Activated T-helper 1 cell treated with anti-CD3 and anti-CD28 coated beads, Interleukin-12 subunit alpha, Interleukin-12 subunit beta, Interleukin-2, Interleukin-4 antibody, amounts not matched to agents 30 ng/mL and 10 ng/mL and 1 ng/mL, durations not matched to agents 14 hours and 24 hours and 36 hours (primary cell): ENCODE data around the gene ACAA2. TPM values are rescaled to one million over a fixed set of nuclear protein-coding genes. Genes with fewer than 3 reads are reported as not detected.

Experiments used
- DNase-seq: peaks from one replicate; pipeline ENCODE4 v3.0.0; 2021; ENCODE audit warnings: low spot score
- H3K27ac Mint-ChIP-seq: one replicate; pipeline ENCODE4 v1.8.0; 2021; ENCODE audit warnings: mild to moderate bottlenecking, mixed read lengths
- H3K27me3 Mint-ChIP-seq: one replicate; pipeline ENCODE4 v1.8.0; 2022; ENCODE audit warnings: mild to moderate bottlenecking, moderate library complexity, mixed read lengths; ENCODE audit not compliant: insufficient read depth
- H3K36me3 Mint-ChIP-seq: one replicate; pipeline ENCODE4 v1.8.0; 2021; ENCODE audit warnings: low read depth, mixed read lengths
- H3K4me1 Mint-ChIP-seq: one replicate; pipeline ENCODE4 v1.8.0; 2021; ENCODE audit warnings: low read depth, mixed read lengths
- H3K4me3 Mint-ChIP-seq: one replicate; pipeline ENCODE4 v1.8.0; 2021; ENCODE audit warnings: mild to moderate bottlenecking, moderate library complexity, mixed read lengths
- H3K9me3 Mint-ChIP-seq: one replicate; pipeline ENCODE4 v1.8.0; 2021; ENCODE audit warnings: mixed read lengths
- intact Hi-C: fragments of 100-400 bp; cut with micrococcal nuclease; formaldehyde crosslinking; loops from one replicate; pipeline ENCODE4 v1.15.1; 2024
- total RNA-seq: library from RNA; stranded (reverse); gene quantifications from 2 replicates; pipeline ENCODE4 v1.2.3, GENCODE V29; 2022

The ACAA2 gene
- total RNA-seq, 1 donor from 2014 or later: 74.3 TPM

DNA sequence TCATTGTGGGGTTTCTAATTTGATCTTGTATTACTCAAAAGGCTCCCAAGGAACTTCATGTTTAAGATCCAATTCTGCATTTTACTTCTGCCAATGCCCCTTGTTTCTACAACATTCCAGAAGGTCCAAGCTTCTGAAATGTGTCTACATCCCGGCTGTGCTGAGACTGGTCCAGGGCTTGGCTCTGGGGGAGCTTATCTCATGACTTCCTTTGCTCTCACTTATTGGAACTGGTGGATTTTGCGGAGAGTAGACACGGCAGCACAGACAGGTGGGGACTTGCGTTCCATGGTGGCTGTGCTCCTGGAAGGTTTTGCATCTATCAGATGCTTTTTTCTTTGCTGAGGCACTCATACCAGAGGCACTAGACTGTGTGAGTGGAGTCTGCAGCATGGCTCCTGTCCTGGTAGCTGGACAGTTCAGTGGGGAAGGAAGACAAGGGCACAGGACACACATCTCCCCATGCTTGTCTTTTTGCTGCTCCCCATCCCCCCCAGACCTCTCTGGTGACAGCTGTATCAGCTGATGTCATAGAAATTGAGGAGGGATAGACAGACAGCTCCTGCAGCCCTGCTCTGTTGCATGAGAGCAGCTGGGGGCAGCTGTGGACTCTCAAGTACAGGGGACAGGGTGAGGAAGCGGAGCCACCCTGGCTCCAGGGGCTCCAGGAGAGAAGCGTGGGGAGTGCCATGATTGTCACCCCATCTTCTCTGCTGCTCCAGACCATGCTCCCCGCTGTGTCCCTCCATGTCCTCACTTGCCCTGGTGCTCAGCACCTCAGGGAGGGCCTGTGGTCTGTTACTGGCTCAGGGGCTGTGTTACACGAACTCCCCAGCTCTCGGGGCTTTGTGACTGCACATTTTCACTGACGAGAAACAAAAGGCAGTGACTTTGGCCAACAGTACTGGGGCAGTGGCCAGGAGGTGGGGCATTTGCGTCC is 46.0 kb downstream of the ACAA2 start:
- H3K36me3 Mint-ChIP-seq: no peaks in the 10 kb centered on the region
- peaks cover 1% of the 10 kb centered on the region for H3K27me3 Mint-ChIP-seq
- no peaks in the 10 kb centered on the region for H3K9me3 Mint-ChIP-seq
- H3K4me3 Mint-ChIP-seq: no peak overlapping the region
- no peak for DNase-seq
- intact Hi-C loops: no loop called here
- no peaks in the 10 kb centered on the region for H3K4me1 Mint-ChIP-seq
- no peak overlapping the region for H3K27ac Mint-ChIP-seq

DNA sequence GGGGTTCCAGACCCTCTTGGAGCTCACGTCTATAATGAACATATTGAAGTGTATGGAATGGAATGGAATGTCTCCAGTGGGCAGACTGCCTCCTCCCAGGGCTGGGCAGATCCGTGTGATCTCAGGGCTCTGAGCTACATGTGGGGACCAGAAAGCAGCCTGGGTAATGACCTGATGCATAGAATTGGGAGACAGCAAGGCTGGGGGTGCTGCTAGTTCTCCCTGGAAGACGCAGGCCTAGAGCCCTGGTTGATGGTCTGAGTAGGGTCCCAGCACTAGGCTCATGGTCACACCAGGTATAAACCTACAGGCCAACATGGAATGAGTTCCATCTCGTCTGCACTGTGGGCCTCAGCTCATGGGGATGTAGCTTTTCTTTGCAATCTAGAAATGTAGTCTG is 46.7 kb downstream of the ACAA2 start:
- DNase-seq: no peak
- H3K4me1 Mint-ChIP-seq: no peaks in the 10 kb centered on the region
- peaks cover 1% of the 10 kb centered on the region for H3K27me3 Mint-ChIP-seq
- H3K4me3 Mint-ChIP-seq: no peak overlapping the region
- H3K9me3 Mint-ChIP-seq: no peaks in the 10 kb centered on the region
- intact Hi-C loops: no loop called here
- H3K27ac Mint-ChIP-seq: no peak overlapping the region
- H3K36me3 Mint-ChIP-seq: no peaks in the 10 kb centered on the region

DNA sequence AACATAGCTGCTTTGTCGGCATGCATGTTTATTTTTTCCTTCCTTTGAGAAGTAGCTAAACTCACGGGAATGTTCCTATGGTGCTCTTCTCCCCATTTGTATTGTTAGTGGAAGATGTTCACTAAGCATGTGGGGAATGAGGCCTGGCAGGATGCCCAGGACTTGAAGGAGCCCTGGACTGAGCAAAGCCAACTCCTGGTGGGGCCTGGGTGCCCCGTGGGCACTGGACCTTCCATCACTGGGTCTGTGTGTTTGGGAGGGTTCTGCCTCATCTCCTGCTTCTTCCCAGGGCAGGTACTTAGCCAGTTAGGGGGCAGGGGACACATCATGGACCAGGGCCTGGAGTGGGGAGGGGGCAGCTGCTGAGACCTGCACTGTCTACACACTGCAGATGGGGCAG is 49.3 kb downstream of the ACAA2 start:
- Mint-ChIP-seq H3K27ac (no peak overlapping the region), H3K27me3 (no peaks in the 10 kb centered on the region)

DNA sequence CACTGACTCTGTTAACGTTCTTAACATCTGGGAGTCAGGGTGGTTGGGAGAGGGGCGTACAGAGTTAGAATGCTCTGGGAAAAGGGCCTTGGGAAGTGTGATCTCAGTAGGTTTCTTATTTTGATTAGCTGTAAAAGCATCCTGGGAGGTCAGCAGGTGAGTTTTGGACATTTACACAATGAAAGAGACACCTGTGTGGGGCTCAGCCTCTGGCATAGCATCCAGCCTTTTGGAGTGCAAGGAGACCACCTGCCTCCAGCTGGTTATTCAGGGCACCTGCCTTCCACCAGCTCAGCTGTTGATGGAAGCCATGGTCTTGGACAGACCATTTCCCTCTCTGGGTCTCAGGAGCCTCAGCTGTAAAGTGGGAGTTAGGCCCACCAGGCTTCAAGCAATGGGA is 49.7 kb downstream of the ACAA2 start:
- Mint-ChIP-seq H3K9me3 (no peaks in the 10 kb centered on the region), H3K36me3 (no peaks in the 10 kb centered on the region), H3K4me3 (no peak overlapping the region), H3K4me1 (no peaks in the 10 kb centered on the region), H3K27ac (no peak overlapping the region), H3K27me3 (no peaks in the 10 kb centered on the region)
- no peak for DNase-seq
- intact Hi-C loops: no loop called here

More for the DNA sequence above, 49.3 kb downstream of the ACAA2 start:
- no peaks in the 10 kb centered on the region for H3K9me3 Mint-ChIP-seq
- no peak overlapping the region for H3K4me3 Mint-ChIP-seq
- no peak for DNase-seq
- no peaks in the 10 kb centered on the region for H3K4me1 Mint-ChIP-seq
- intact Hi-C loops: no loop called here
- no peaks in the 10 kb centered on the region for H3K36me3 Mint-ChIP-seq

DNA sequence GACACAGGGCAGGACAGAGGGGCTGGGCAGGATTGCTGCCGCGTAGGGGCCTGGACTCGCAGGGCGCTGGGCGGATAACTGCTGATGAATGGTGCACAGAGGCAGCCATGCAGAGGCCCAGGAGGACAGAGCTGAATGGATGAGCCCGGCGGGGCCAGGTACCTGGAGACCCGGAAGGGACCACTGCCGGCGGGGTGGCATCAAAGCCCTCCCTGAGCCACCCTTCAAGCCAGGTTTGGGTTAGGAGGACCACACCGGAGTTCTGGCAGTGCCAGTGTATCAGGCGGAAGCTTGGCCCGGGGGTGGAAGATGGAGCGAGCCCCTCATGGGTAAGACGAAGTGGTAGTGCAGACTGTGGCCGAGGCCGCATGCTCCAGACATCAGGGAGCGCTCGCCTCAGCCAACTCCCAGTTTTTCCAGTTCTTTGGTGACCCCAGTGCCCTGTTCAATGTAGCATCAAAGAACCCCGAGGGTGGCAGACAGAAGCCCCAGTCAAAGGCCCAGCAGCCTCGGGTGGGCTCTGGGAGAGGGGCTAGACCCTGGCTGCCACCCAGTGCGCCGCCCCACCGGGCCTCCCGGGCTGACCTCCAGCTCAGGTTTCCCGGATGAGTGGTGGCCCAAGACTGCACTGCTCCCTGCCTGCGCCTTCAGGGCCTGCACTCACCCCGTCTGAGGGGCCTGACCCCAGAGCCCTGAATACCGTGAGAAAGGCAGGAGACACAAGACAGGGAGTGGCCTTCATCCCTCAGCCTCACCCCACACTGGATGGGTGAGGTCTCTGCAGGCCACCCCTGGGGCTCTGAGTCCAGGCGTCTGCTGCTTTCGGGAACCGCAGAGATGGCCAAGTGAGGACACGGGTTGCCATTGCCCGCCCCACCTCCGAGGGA is 50.9 kb downstream of the ACAA2 start:
- Mint-ChIP-seq H3K36me3 (no peaks in the 10 kb centered on the region), H3K4me1 (no peaks in the 10 kb centered on the region), H3K27me3 (peaks cover 2% of the 10 kb centered on the region), H3K9me3 (no peaks in the 10 kb centered on the region), H3K4me3 (no peak overlapping the region), H3K27ac (no peak overlapping the region)
- intact Hi-C loops: no loop called here
- DNase-seq: no peak

DNA sequence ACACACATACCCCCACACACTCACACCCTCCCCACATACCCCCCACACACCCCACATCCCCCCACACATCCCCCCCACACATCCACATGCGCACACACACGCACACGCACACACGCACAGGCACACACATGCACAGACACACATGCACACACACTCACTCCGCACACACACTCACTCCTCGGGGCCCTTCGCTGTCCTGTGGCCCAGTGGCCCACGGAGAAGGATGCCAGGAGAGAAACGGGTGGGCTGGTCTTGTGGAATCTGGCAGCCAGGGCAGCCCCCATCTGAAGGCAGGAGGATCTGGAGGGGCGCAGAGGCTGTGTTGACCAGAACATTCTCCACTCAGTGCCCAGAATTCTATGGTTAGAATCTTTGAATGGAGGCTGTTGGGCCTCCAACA is 51.6 kb downstream of the ACAA2 start:
- no peak overlapping the region for H3K27ac Mint-ChIP-seq
- no peak for DNase-seq
- no peak overlapping the region for H3K4me3 Mint-ChIP-seq
- no peaks in the 10 kb centered on the region for H3K4me1 Mint-ChIP-seq
- H3K9me3 Mint-ChIP-seq: no peaks in the 10 kb centered on the region
- peaks cover 3% of the 10 kb centered on the region for H3K27me3 Mint-ChIP-seq
- H3K36me3 Mint-ChIP-seq: no peaks in the 10 kb centered on the region
- intact Hi-C loops: no loop called here

DNA sequence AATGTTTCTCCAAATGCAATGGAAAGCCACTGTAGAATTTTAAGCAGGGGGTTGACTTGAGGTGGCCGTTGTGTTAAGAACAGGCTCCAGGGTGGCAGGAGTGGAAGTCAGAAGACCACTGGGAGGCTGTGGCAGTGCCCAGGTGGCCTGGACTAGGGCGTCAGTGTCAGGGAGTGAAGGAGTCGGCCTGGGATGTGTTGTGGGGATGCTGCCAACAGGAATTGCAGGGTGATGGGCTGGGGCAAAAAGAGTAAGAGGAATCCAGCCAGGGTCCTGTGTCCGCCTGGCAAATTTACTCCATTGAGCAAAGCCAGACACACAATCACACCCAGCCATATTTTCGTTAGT is 55.1 kb downstream of the ACAA2 start:
- intact Hi-C loops: no loop called here
- peaks cover 14% of the 10 kb centered on the region for H3K27me3 Mint-ChIP-seq
- no peak overlapping the region for H3K27ac Mint-ChIP-seq
- no peaks in the 10 kb centered on the region for H3K36me3 Mint-ChIP-seq
- no peaks in the 10 kb centered on the region for H3K4me1 Mint-ChIP-seq
- no peak overlapping the region for H3K4me3 Mint-ChIP-seq
- H3K9me3 Mint-ChIP-seq: no peaks in the 10 kb centered on the region
- DNase-seq: no peak

DNA sequence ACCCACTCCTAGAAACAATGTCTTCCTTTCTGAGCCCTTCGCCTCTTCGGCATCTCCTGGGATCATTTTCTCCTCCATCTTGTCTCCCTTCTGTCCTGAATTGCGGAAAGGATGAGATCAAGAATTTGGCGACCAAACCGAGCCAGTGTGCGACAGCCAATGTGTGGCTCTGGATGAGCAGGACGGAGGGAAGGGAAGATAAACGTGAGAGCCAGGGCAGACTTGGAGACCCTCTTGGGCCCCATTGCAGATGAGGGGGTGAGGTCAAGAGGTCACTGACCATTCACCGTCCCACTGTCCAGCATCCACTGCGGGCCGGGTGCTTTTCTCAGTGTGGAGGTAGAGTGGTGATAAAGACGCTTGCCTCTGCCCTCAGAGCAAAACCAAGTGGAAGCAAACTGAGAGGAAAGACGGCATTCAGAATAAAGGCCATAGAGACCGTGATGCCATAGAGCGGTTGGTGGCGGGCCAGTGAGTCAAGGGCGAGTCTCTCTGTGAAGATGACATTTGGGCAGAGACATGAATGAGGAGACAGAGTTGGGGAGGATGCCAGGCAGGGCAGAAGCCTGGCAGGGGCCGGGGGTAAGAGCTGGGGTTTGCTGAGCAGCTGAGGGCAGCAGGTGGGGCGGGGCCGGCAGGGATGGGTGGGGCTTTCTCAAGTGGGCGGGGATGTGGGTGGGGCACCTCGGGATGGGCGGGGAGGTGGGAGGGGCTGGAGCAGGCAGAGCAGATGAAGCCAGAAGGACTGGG is 55.6 kb downstream of the ACAA2 start:
- Mint-ChIP-seq H3K4me1 (no peaks in the 10 kb centered on the region), H3K9me3 (no peaks in the 10 kb centered on the region), H3K27me3 (peaks cover 16% of the 10 kb centered on the region), H3K4me3 (no peak overlapping the region), H3K27ac (peak overlapping the region; percentile 11), H3K36me3 (no peaks in the 10 kb centered on the region)
- DNase-seq: no peak
- intact Hi-C loops: no loop called here

DNA sequence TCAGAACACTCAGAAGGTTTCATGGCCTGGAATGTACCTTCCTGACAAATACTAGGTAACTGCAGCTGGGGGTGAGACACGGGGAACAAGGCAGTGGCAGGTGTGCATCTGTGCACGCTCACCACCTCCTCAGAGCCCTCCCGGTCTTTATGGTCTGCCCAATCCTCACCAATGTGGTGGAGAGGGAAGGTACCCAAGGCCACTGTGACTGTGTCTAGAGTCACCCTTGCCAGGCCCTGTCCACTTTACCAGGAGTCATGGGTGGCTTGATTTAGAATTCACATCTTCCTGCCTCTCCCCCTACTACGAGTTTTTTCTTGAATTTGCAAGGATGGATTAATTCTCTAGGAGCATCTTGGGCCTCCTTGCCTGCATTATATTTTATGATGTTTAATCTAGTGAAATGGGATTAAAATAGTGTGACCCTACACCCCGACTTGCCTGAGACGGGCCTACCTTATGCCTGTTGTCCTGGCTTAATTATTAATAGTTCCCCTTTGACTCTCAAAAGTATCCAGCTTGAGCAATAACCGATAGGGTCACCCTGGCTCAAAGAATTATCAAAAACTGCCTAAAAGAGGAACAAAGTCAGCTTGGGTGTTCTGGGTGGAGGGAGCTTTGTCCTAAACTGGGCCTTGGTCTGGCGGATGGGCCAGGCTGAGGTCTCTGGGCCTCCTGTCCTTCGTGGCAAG is 56.5 kb downstream of the ACAA2 start:
- intact Hi-C loops: no loop called here
- H3K36me3 Mint-ChIP-seq: no peaks in the 10 kb centered on the region
- no peak overlapping the region for H3K27ac Mint-ChIP-seq
- no peaks in the 10 kb centered on the region for H3K9me3 Mint-ChIP-seq
- no peak for DNase-seq
- no peaks in the 10 kb centered on the region for H3K4me1 Mint-ChIP-seq
- H3K4me3 Mint-ChIP-seq: no peak overlapping the region
- H3K27me3 Mint-ChIP-seq: peaks cover 21% of the 10 kb centered on the region

DNA sequence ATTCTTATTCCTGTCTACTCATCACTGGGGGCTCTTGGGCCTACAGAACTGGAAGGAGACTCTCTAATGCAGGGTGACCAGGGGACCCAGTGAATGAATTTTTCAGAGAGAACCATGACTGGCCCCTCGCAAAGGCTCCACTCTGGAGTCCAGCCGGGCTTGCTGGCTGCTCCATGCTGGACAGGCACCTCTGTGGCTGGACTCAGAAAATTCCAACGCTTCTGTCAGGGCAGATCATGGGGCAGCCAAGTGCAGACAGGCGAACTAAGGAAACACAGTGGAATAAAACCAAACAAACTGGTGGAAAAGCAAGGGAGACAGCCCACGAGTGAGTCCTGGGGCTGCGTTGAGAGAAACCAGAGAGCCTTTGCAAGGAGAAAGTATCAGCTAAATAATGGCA is 57.2 kb downstream of the ACAA2 start:
- Mint-ChIP-seq H3K4me3 (no peak overlapping the region), H3K27ac (no peak overlapping the region), H3K36me3 (no peaks in the 10 kb centered on the region), H3K27me3 (peaks cover 21% of the 10 kb centered on the region), H3K4me1 (no peaks in the 10 kb centered on the region), H3K9me3 (no peaks in the 10 kb centered on the region)
- no peak for DNase-seq
- intact Hi-C loops: no loop called here

DNA sequence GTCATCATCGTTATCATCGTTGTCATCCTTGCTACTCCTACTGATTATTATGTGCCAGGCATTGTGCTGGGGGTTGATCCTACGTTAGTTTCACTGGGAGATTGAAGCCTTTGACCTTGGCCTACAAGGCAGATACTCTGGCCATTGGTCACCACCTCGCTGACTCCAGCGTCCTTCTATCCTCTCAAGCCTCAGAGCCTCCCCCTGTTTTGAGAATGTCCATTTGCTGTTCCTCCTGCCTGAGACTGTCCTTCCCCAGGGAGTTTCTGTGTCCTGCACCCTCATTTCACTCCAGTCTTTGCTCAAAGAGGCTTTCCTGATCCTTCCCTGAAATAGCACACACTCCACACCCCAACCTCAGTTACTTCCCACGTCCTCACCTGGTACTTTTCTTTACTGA is 57.8 kb downstream of the ACAA2 start:
- Mint-ChIP-seq H3K36me3 (no peaks in the 10 kb centered on the region), H3K4me3 (no peak overlapping the region), H3K9me3 (no peaks in the 10 kb centered on the region), H3K4me1 (no peaks in the 10 kb centered on the region), H3K27ac (no peak overlapping the region), H3K27me3 (peaks cover 21% of the 10 kb centered on the region)
- intact Hi-C loops: no loop called here
- DNase-seq: no peak

DNA sequence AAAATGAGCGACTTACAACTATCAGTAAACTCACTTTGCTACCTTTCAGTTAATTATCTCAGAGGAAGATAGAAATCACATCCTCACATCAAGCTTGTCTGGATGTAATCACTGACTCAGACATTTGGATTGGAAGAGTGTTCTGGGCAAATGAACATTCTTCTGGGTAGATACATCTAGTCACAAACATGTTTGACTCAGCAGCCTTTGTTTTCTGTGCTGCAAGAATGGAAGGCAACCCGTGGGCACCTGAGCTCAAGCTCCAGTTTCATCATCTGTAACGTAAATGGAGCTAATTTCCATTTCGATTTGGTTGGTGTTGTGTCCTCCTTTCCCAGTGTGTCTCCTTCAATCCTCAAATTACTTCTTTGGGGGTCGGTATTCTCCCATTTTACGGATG is 58.5 kb downstream of the ACAA2 start:
- no peaks in the 10 kb centered on the region for H3K36me3 Mint-ChIP-seq
- H3K4me3 Mint-ChIP-seq: no peak overlapping the region
- DNase-seq: no peak
- H3K9me3 Mint-ChIP-seq: no peaks in the 10 kb centered on the region
- intact Hi-C loops: no loop called here
- no peak overlapping the region for H3K27ac Mint-ChIP-seq
- H3K4me1 Mint-ChIP-seq: no peaks in the 10 kb centered on the region
- peaks cover 22% of the 10 kb centered on the region for H3K27me3 Mint-ChIP-seq
